MCF 10A (cell line): ENCODE measurements around the gene OSGEP. TPM values are rescaled to one million over a fixed set of nuclear protein-coding genes. Genes with fewer than 3 reads are reported as not detected.
"Not testable (repeated sequence)": the region's sequence is repeated elsewhere in the genome, so short reads cannot be mapped to it uniquely, and the experiment has no call there.

Source experiments
- BruUV-seq: library from RNA; stranded (reverse); fragments of 400-500 nt; replicated peaks from 2 replicates; lab custom pipeline; 2021; lab: Mats Ljungman, UMichigan
- CTCF ChIA-PET: fragments of 300-600 bp; sonication (Branson Sonifier 250); formaldehyde crosslinking; extraction: SDS; loops from one replicate; lab custom pipeline; 2021; ENCODE audit warnings: antibody characterized with exemption, inconsistent platforms; lab: Yijun Ruan, JAX
- POLR2A ChIA-PET: fragments of 300-600, 350-650 bp; sonication (Branson Sonifier 250); formaldehyde crosslinking; extraction: SDS; loops from one replicate; lab custom pipeline; 2020; ENCODE audit warnings: antibody characterized with exemption, inconsistent platforms; lab: Yijun Ruan, JAX
- DNase-seq: peaks from one replicate; pipeline ENCODE4 v3.0.0-alpha.2; 2018; ENCODE audit not compliant: unreplicated experiment
- H3K27ac Mint-ChIP-seq: one replicate; pipeline ENCODE4 v1.8.0; 2022; ENCODE audit warnings: mild to moderate bottlenecking, low read depth, mixed read lengths; ENCODE audit not compliant: unreplicated experiment
- H3K27me3 Mint-ChIP-seq: one replicate; pipeline ENCODE4 v1.8.0; 2022; ENCODE audit warnings: mixed read lengths; ENCODE audit not compliant: insufficient read depth, unreplicated experiment
- H3K36me3 Mint-ChIP-seq: one replicate; pipeline ENCODE4 v1.8.0; 2022; ENCODE audit warnings: mild to moderate bottlenecking, moderate library complexity, mixed read lengths; ENCODE audit not compliant: insufficient read depth, unreplicated experiment
- H3K4me1 Mint-ChIP-seq: one replicate; pipeline ENCODE4 v1.8.0; 2022; ENCODE audit warnings: mixed read lengths; ENCODE audit not compliant: insufficient read depth, unreplicated experiment
- H3K4me3 Mint-ChIP-seq: one replicate; pipeline ENCODE4 v1.8.0; 2022; ENCODE audit warnings: mild to moderate bottlenecking, moderate library complexity, mixed read lengths; ENCODE audit not compliant: unreplicated experiment
- H3K9me3 Mint-ChIP-seq: one replicate; pipeline ENCODE4 v1.8.0; 2022; ENCODE audit warnings: mixed read lengths; ENCODE audit not compliant: unreplicated experiment
- intact Hi-C: fragments of 100-400 bp; cut with micrococcal nuclease; formaldehyde crosslinking; loops from 2 replicates; pipeline ENCODE4 v1.14.1; 2022
- total RNA-seq: library from RNA; stranded (reverse); gene quantifications from 2 replicates; pipeline ENCODE4 v1.2.3, GENCODE V29; 2022
- TF ChIP-seq, protein P1 (sequence below): fragments of 200-600 bp; IDR thresholded peaks from one replicate; pipeline ENCODE4 v1.8.0; 2022; ENCODE audit warnings: antibody characterized with exemption, mild to moderate bottlenecking; ENCODE audit not compliant: unreplicated experiment

OSGEP gene
- total RNA-seq, 1 experiment from 2014 or later: 34.7 TPM

DNA sequence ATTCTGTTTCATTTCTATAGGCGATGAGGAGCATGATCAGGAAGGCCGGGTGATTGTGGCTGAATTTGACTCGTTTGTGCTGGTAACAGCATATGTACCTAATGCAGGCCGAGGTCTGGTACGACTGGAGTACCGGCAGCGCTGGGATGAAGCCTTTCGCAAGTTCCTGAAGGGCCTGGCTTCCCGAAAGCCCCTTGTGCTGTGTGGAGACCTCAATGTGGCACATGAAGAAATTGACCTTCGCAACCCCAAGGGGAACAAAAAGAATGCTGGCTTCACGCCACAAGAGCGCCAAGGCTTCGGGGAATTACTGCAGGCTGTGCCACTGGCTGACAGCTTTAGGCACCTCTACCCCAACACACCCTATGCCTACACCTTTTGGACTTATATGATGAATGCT lies 2.4 kb upstream of the OSGEP start:
- Mint-ChIP-seq H3K27ac (no peak overlapping the region), H3K9me3 (no peaks in the 10 kb centered on the region), H3K36me3 (peaks cover 31% of the 10 kb centered on the region), H3K4me1 (peaks cover 20% of the 10 kb centered on the region), H3K27me3 (no peaks in the 10 kb centered on the region), H3K4me3 (no peak overlapping the region)
- BruUV-seq: no TSS peak
- TF ChIP-seq, protein P1, sequence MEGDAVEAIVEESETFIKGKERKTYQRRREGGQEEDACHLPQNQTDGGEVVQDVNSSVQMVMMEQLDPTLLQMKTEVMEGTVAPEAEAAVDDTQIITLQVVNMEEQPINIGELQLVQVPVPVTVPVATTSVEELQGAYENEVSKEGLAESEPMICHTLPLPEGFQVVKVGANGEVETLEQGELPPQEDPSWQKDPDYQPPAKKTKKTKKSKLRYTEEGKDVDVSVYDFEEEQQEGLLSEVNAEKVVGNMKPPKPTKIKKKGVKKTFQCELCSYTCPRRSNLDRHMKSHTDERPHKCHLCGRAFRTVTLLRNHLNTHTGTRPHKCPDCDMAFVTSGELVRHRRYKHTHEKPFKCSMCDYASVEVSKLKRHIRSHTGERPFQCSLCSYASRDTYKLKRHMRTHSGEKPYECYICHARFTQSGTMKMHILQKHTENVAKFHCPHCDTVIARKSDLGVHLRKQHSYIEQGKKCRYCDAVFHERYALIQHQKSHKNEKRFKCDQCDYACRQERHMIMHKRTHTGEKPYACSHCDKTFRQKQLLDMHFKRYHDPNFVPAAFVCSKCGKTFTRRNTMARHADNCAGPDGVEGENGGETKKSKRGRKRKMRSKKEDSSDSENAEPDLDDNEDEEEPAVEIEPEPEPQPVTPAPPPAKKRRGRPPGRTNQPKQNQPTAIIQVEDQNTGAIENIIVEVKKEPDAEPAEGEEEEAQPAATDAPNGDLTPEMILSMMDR: no peak
- intact Hi-C loops: no loop called here
- DNase-seq: no peak
- POLR2A ChIA-PET: interaction anchor here (1.6 to 5.3 kb wide), 5 partner anchors 12 to 808 kb away, joined by 5 to 81 read pairs (median 58); partner anchors contain the start of genes PARP2, PNP, RNASE4 and TEP1
- CTCF ChIA-PET: interaction anchor here (1.0 to 4.9 kb wide), 4 partner anchors 42 to 225 kb away, joined by 3 to 25 read pairs (median 5); partner anchors contain the start of gene TEP1

DNA sequence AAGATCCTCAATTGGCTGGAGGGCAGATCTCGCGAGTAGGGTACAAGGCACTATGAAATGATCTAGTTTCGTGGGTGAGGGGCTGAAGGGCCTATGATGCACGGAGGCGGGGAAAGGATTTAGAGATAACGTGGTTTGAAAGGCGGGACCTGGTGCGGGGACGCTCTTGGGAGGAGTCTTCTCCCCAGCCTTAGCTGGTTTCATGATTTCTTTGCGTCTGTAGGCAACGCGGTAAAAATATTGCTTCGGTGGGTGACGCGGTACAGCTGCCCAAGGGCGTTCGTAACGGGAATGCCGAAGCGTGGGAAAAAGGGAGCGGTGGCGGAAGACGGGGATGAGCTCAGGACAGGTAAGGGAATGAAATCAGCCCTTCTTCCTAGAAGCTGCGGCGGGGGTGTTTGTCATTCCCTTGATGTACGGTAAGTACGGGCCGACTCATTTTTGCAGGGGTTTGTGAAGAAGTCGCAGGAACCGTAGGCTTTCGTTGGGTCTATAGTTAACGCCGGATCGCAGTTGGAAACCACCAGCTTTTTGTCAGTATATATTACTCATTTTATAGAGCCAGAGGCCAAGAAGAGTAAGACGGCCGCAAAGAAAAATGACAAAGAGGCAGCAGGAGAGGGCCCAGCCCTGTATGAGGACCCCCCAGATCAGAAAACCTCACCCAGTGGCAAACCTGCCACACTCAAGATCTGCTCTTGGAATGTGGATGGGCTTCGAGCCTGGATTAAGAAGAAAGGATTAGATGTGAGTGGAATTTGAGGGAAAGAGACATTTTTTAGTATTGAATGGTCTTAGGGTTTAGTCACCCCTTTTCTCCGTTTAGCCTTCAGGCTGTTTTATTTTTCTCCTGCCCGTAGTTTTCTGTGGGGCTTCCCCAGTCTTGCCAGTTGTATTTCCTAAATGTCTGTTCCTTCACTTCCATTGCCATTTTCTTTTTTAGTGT lies 1.0 kb upstream of the OSGEP start:
- DNase-seq: peak; percentile 84
- H3K9me3 Mint-ChIP-seq: no peaks in the 10 kb centered on the region
- no peak overlapping the region for H3K27ac Mint-ChIP-seq
- H3K27me3 Mint-ChIP-seq: no peaks in the 10 kb centered on the region
- no peak overlapping the region for H3K4me3 Mint-ChIP-seq
- BruUV-seq: TSS peak; percentile 77
- POLR2A ChIA-PET: interaction anchor here (0.8 to 5.3 kb wide), 31 partner anchors 8 to 1055 kb away, joined by 3 to 81 read pairs (median 5); partner anchors contain the start of genes CCNB1IP1, METTL17, METTL3 and PARP2
- CTCF ChIA-PET: interaction anchor here (0.6 to 4.9 kb wide), 14 partner anchors 15 to 559 kb away, joined by 3 to 25 read pairs (median 3); partner anchors contain the start of gene TEP1
- intact Hi-C loops: loop anchor here (1.0 to 2.0 kb wide), 4 partner anchors 42 to 227 kb away; partner anchors contain the start of genes PARP2 and TEP1
- TF ChIP-seq, protein P1: no peak
- H3K36me3 Mint-ChIP-seq: peaks cover 42% of the 10 kb centered on the region
- peaks cover 15% of the 10 kb centered on the region for H3K4me1 Mint-ChIP-seq

DNA sequence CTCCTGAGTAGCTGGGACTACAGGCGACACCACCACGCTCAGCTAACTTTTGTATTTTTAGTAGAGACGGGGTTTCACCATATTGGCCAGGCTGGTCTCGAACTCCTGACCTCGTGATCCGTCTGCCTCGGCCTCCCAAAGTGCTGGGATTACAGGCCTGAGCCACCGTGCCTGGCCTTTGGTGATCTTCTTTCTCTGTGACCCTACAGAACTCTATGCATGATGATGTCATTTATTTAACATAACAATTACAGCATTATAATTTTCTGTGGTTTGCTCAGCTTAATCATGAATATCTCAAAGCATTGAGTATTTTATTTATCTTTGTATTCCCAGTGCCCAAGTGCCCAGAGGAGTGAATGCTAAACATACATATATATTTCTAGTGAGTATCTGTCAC lies 1.8 kb downstream of the OSGEP start:
- H3K27me3 Mint-ChIP-seq, H3K9me3 Mint-ChIP-seq, H3K4me1 Mint-ChIP-seq, H3K27ac Mint-ChIP-seq, DNase-seq, intact Hi-C loops, H3K4me3 Mint-ChIP-seq: not testable (repeated sequence)
- peaks cover 20% of the 10 kb centered on the region for H3K36me3 Mint-ChIP-seq
- TSS peak; percentile 6 for BruUV-seq
- CTCF ChIA-PET: interaction anchor here (0.7 to 4.9 kb wide), 4 partner anchors 37 to 228 kb away, joined by 3 to 25 read pairs (median 4); partner anchors contain the start of gene TEP1
- POLR2A ChIA-PET: interaction anchor here (4.6 to 5.3 kb wide), 3 partner anchors 17 to 110 kb away, joined by 50 to 81 read pairs (median 77); partner anchors contain the start of genes PARP2, PNP and TEP1

DNA sequence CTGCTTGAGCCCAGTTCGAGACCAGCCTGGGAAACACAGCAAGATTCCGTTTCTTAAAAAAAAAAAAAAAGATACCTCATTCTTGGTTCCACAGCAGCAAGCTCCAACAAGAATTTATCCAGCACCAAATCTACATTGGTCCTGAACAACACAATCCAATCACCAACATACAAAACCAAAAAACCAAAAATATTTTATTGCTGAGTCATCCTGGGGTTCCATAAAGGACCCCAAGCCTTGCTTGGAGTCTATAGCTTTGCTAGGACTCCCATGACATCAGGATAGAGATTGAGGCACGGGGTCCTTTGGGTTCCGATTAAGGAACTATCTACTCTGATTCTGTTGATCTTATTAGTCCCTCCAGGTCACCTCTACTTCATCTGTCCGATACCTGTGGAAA lies 7.7 kb downstream of the OSGEP start:
- POLR2A ChIA-PET: no interaction called here
- Mint-ChIP-seq H3K4me1 (no peaks in the 10 kb centered on the region), H3K36me3 (peaks cover 10% of the 10 kb centered on the region), H3K27me3 (no peaks in the 10 kb centered on the region), H3K4me3 (no peak overlapping the region), H3K9me3 (no peaks in the 10 kb centered on the region), H3K27ac (no peak overlapping the region)
- intact Hi-C loops: no loop called here
- no peak for DNase-seq
- CTCF ChIA-PET: interaction anchor here (0.6 kb wide), 1 partner anchor 311 kb away, joined by 3 read pairs; no protein-coding TSS in a partner anchor
- TF ChIP-seq, protein P1: no peak
- BruUV-seq: no TSS peak

DNA sequence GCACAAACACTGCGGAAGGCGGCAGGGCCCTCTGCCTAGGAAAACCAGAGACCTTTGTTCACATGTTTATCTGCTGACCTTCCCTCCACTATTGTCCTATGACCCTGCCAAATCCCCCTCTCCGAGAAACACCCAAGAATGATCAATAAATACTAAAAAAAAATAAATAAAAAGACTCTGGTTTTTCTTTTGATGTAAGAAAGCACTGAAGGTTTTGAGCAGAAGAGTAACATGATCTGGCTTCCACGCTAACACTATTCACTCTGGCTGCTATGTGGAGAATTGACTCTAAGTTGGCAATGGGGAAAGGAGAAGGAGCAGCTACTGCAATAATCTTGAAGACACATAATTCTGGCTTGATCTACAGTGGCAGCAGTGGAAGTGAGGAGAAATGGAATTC lies 11.0 kb downstream of the OSGEP start:
- H3K27me3 Mint-ChIP-seq, BruUV-seq, H3K4me3 Mint-ChIP-seq, H3K36me3 Mint-ChIP-seq, DNase-seq, CTCF ChIA-PET, intact Hi-C loops, H3K9me3 Mint-ChIP-seq, H3K4me1 Mint-ChIP-seq, H3K27ac Mint-ChIP-seq: not testable (repeated sequence)
- POLR2A ChIA-PET: interaction anchor here (2.3 kb wide), 1 partner anchor 11 kb away, joined by 20 read pairs; the partner anchor contains the start of genes APEX1 and OSGEP
